ENCODE measurements around the gene XYLT1. TPM values are rescaled to one million over a fixed set of nuclear protein-coding genes. Genes with fewer than 3 reads are reported as not detected.

XYLT1 gene
- polyA plus RNA-seq, 3 donors = 6.9 to 7.6 (median 7.6) TPM

- no peak for DNase-seq
These were observed 110.9 kb downstream of the XYLT1 start for GRCh38 chr16:17359788-17360390.

DNA sequence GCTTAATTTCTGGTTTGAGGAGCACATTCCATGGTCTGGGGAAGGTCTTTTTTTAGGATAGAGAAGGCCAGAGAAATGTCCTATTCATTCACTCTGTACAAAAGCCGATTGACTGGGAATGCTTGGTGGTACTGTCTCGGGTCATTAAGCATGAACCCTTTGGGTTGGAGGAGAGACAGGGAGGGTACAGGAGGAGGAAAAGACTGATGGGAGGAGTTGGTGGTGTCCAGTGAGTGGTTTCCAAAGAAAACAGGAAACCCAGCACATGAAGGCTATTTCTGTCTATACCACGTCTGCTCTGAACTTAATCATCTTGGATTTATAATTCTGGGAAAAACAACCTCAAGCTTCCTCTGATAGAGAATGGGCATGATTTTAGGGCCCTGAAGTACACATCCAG is 111.9 kb downstream of the XYLT1 start:
- no peak for DNase-seq

DNA sequence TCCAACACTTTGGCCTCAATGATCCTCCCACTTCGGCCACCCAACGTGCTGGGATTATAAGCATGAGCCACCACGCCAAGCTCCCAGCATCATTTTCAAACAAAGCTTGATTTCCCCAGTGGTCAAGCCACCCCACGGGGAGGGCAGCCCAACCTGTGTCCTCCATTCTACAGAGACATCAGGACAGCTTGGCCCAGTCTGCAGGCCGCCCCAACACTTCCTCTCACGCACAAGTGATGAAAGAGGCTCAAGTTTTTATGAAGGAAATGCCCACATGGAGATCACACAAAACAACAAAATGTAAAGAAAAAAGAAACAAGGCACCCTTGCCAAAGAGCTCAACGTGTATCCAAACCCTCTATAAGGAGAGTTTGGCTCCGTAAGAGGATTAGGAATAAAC is 112.4 kb downstream of the XYLT1 start:
- no peak for DNase-seq

GRCh38 chr16:17357307-17358062 is 113.3 kb downstream of the XYLT1 start:
- no peak for DNase-seq

GRCh38 chr16:17356243-17356933 is 114.4 kb downstream of the XYLT1 start:
- DNase-seq = no peak

GRCh38 chr16:17354685-17355084 is 116.1 kb downstream of the XYLT1 start:
- DNase-seq = no peak

DNA sequence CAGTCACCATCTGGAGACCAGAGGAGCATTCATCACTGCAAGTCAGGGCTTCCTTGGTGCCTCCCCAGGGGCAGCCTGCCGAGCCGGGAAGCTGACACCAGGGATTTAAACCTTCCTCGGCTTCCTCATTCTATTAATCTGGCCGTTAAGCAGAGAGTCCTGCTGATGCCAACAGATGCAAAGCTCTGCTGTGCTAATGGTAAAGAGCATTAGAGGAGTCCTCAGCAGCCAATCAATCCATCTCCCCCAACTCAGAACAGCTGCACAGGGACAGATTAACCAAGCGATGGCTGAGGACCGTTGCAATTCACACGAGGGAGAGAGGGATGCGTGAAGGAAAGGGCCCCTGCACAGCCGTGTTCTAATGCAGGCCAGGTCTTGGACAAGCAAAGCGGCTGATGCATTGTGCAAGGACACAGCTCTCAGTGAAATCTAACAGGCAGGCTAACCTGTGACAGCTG is 116.6 kb downstream of the XYLT1 start:
- DNase-seq = no peak

DNA sequence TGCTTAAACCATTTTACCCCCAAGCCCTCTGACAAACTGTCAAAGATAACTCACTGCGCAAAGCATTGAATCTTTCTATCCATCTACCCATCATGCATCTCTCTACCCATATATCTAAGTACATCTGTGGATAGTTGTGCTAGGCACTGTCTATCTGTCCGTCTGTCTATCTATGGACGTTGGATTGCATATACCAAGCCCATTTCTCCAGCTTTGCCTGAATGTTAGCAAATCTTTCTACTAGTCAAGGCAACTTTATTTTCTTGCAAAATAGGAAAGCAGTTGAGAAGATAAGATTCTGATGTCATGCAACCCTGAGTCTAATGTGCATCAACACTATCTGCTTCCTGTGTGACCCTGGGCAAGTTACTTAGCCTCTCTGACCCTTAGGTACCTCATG is 117.2 kb downstream of the XYLT1 start:
- DNase-seq = no peak

DNA sequence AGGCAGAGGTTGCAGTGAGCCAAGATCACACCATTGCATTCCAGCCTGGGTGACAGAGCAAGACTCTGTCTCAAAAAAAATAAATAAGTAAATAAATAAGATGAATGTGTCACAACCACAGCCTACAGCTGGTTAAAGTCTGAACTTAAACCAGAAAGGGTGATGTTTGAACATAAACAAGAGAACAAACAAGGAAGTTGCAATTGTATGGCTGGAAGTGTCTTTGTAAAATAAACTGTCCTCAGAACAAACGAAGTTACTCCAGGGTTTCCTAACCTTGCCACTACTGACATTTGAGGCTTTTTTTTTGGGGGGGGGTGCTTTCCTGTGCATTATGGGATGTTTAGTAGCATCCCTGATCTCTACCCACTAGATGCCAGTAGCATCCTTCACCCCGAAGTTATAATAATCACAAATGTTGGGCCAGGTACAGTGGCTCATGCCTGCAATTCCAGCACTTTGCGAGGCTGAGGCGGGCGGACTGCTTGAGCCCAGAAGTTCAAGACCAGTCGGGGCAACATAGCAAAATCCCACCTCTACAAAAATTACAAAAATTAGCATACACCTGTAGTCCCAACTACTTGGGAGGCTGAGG is 119.2 kb downstream of the XYLT1 start:
- DNase-seq = no peak

DNA sequence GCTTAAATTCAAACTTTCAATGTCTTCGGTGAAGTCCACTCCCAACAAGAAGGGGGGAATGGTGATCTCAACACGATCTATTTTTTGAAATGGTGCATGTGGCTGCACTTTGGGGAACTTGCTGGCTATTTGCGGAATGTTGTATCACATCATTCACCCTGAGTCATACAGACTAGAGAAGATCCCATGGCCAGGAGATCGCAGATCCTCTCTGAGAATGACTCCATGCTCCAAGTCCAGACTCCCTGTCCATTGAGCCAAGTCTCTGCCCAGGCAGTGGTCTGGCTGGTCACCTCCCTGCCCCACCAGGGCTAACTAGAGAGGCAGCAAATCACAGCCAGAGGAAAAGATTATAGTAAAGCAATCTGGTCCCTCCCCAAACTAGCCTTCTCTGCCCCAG is 120.6 kb downstream of the XYLT1 start:
- no peak for DNase-seq

DNA sequence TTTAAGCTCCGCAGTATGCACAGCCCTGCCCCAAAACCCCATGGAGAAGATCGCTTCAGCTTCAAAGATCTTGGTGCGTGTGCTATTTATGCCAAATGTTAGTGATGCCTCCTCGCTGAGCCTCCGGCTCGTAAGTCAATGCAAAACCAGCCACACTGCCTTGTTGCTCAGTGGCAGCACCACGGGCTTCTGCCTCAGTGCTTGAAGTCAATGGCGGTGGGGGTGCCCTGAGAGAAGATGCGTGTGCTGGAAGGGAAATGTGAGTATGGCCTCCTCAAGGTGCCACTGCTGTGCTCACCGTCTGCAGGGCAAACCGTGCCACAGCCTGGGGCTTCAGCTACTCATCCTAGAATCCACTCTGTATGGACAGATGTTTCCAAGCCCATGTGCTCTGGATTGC is 121.9 kb downstream of the XYLT1 start:
- no peak for DNase-seq

GRCh38 chr16:17348042-17348783 is 122.5 kb downstream of the XYLT1 start:
- DNase-seq = no peak

DNA sequence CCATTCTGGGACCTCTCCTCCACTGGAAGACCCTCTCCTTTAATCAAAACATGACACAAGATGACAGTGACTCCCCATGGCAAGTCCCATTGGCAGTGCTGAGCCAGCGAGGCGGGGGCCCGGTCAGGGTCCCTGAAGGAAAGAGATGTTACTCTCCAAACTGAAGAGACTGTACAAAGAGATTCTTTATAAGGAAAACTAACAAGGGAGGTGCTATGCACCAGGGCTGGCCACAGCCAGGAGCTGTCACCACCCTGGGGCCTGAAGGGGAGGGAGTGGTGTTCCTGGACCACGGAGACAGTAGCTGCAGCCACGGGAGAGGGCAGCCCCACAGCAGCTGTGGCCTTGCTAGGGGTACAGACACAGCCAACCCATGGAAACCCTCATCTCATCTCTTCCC is 123.1 kb downstream of the XYLT1 start:
- no peak for DNase-seq

DNA sequence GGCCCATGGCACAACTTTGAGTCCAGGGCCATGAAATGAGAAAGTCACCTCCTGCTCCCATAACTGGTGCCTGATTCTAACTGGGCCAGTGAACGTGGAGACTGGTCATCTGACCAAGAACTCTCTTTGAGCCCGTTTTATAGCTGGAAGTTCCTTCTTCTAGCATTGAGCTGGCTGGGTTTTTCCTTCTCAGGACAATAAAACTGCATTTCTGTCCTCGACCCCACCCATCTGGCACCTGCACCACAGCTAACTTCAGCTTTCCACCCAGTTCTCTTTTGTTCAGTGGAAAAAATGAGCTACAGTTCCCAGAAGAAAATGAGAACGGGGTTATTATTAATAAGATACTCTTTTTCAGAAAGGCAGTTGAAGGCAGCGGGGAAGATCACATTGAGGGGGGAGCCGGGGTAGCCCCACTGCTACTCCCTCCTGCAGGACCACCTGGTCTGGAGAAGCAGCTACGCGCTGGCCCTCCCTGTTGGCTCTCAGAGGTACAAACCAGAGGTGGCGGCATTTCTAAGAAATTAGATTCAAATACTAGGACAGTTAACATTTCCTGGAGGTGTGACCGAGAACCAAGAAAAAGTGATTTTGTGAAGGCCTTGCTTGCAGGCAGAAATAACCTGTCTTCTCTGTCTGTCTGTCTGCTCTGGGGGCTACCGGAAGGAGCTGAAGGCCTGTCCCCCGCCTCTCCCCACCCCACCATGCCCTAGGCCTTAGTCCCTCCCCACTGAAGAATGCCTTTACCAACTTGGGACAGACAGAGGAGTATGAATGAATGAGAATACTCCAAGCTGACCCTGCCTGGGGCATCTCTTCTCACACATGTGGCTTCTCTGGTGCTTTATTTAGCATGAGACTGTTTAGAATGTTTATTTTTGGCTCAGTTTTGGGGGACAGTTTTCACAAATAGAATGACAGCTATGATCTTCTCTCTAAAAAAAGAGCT is 123.9 kb downstream of the XYLT1 start:
- no peak for DNase-seq

GRCh38 chr16:17345043-17345442 is 125.7 kb downstream of the XYLT1 start:
- no peak for DNase-seq

- no peak for DNase-seq
These were observed 127.0 kb downstream of the XYLT1 start for GRCh38 chr16:17343728-17344127.

DNA sequence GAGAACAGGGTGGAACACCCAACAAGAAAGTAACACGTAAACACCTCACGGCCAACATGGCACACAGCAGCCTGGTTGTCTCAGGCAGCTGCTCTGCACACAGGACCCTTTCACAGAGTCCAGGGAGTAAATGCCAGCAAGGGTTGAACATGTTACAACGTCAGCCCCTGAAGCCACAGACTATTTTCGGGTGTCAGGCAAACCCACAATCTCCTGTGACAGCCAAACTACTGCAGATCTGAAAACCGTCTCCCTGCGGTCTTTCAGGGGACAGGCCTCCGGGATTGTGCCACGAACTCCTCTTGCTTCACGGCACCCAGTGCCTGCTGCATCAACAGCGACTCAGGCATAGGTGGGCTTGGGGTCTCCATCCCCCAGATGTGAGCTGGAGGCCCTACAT is 127.7 kb downstream of the XYLT1 start:
- DNase-seq = no peak

DNA sequence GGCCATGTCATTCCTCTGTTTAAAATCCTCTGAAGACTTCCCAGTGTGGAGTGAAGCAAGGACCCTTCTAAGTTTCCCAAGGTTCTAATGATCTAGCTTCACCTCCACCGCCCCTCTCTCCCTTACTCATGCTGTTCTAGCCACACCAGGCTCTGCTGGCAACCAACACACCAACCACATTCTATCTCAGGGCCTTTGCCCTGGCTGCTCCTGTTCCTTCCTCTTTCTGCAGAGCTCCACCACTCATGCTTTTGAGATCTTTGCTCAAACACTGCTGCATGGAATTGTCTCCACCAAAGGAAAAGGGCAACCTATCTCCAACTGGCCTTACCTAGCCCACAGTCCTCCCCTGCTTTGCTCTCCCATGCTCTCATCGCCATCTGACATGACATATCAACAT is 128.7 kb downstream of the XYLT1 start:
- no peak for DNase-seq

DNA sequence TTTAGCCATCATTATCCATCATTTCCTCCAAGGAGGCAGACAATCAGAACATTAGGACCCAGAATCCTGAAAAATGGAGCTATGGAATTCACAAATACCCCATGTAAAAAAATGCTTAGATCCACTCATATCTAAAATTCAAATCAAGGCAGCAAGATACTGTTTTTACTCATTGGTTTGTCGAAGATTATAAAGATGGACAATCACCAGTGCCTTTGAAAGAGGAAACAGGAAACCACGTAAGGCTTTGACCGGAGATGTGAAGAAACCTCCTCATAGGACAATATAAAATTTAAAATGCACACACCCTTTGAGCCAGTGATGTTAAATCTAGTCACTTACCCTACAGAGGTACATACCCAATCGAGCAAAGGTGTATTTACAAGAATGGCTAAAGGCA is 130.0 kb downstream of the XYLT1 start:
- no peak for DNase-seq

DNA sequence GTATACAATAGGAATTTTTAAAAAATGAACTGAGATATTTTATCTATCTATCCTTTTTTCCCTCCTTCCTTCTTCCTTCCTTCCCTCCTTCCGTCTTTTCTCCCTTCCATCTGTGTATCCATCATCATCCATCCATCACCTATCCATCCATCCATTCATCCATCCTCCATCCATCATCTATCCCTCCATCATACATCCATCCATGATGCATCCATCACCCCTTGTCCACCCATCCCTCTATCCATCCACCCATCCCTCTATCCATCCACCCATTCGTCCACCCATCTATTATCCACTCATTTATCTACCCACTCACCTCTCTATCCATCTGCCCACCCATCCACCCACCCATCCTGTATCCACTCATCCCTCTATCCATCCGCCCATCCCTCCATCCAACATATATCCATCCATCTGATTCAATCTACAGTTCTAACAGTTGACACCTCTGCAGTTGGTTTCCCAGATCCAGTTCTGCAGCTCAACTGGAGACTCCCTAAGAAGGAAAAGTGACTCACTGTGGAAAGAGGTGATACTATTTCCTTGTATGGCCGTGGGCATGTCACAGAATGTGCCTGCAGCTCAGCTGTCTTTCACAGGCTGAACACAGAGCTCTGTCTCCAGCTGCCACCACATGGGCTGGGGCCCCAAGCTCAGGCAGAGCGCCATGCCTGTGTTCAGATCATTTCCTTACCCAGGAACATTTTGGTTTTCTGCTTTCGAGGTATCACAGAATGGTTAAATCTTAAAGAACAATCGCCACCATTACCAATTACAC is 130.8 kb downstream of the XYLT1 start:
- DNase-seq = no peak

Measured in renal pelvis (tissue), 4 donors.